GM18526 (cell line): ENCODE data around the gene FAM136A.

Source experiments
- POLR2A ChIP-seq: IDR thresholded peaks from 3 replicates; pipeline ENCODE4 v1.6.1; 2011; ENCODE audit not compliant: insufficient read length; ENCODE audit errors: extremely low read depth

The FAM136A gene

DNA sequence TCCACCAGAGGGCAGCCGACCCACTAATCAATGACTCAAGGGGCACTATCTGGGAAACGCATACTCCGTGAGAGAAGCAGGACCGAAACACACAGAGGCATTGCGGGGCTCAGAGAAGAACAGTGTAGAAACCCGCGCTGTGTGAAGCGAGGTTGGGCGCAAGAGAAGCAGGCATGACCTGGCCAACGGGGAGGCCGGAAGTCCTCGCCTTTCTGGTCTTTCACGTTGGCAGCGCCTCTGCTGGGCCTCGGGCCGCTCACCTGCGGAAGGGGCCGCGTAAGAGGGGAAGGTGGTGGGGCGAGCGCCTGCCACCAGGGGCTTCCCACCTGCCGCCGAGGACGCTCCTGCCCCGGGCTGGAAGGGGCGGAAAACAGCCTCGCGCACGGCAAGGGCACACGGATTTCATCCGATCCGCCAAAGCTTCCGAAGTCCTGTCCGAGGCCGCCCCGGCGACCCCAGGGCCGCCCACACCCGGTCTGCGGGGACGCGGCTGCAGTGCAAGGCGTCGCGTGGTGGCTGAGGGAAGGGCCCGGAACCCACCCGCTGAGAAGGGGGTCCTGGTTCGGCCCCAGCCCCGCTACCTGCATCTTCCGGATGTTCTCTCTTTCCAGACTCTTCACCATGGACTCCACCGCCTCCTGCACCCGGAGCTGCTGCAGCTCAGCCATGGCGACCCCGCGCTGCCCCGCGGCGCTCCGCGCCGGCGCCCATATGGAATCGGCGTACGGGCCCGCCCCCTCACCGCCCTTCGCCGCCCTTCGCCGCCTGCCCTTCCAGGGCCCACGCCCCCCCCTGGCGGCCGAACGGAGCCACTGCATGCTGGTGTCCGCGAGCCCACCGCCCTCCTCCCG is at the start of gene FAM136A:
Gene FAM136A, minus strand, starts transcription at position 724 of the 851 bp plus-strand sequence. Its CDS starts 56 bp downstream, at position 668.
- TF ChIP-seq POLR2A = peak; percentile 90

DNA sequence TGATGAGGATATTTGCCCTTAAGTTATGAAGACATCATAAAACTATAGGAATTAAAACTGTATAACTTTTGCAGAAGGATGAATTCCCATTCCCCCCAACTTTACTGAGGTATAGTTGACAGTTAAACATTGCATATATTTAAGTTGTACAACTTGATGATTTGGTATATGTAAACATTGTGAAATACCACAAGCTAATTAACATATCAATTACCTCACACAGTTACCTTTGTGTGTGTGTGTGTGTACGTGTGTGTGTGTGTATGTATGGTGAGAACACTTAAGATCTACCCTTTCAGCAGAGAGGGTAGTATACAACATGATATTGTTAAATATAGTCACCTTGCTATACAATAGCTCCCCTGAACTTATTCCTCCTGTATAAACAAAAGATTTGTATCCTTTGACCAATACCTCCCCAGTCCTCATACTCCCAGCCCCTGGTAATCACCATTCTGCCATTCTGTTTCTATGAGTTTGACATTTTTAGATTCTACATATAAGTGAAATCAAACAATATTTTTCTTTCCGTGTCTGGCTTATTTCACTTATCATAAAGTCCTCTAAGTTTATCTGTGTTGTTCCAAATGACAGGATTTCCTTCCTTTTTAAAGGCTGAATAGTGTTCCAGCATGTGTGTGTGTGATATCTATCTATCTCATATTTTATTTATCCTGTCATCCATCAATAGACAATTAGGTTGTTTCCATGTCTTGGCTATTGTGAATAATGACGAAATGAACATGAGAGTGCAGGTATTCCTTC is 48.2 kb upstream of the FAM136A start:
- no peak for TF ChIP-seq POLR2A

DNA sequence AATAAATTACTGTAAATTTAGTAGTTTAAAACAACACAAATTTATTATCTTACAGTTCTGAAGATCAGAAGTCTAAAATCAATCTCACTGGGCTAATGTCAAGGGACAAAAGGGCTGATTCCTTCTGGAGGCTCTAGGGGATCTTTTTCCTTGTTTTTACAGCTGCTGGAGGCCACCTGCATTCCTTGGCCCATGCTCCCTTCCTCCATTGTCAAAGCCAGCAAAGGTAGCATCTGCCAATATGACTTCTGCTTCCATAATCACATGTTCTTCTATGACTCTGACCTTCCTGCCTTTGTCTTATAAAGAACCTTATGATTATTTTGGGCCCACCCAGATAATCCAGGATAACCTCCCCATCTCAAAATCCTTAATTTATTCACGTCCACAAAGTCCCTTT is 46.0 kb upstream of the FAM136A start:
- no peak for TF ChIP-seq POLR2A

DNA sequence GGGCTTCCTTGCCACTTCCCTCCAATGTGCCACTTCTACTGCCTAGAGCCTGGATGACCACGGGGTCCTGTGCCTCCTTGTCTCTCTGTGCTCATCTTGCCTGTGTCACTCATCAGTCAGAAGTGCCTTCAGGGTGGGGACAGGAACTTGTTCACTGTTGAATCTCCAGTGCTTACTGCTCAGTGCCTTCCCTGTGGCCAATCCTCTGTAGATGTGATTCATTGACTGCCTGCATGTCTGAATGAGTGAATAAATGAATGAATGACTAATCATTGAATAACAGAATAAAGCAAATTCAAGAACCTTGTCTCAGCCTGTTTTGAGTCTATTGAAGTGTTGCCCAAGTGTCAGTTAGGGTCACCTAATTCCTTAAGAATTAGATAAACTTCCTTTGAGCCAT is 42.3 kb upstream of the FAM136A start:
- no peak for TF ChIP-seq POLR2A

DNA sequence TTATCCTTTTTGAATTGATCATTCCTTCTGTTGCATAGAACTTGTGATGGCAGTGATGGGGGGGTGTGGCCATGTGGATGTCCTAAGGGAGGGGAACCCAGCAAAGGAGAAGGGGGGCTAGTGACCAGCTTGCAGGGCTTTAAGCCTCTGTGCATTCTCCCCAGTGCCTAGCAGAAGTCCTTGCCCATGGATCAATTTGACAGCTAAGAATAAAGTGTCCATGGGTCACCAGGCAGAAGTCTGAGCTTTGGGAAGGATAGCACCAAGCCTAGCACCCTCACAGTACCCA is 39.6 kb upstream of the FAM136A start:
- TF ChIP-seq POLR2A = no peak

DNA sequence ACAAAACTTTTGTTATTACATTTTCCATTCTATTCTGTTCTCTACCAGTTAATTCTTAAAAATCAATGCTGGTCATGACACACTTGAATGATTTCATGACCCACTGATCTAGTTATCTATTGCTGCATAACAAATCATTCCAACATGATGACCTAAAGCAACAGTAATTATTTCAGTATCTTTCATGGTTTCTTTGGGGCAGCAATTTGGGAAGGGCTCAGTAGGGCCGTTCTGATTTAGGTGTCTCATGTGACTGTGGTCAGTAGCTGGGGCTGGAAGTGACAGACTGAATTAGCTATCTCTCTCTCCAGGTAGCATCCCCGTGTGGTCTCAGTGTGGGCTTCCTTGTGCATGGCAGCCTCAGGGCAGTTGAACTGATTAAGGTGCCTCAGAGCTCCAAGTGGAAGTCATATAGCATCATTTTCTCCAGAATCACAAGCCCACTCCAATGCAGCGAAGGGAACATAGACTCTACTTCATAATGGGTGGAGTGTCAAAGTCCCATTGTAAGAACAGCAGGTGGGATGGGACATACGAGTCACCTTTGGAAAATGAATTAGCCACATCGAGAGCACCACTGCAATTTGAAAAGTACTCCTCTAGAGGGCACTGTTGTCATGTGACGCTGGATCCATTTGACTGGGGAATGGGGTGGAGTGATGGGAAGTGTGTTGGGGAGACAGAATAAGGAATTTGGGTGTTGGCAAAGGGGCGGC is 39.1 kb upstream of the FAM136A start:
- no peak for TF ChIP-seq POLR2A

DNA sequence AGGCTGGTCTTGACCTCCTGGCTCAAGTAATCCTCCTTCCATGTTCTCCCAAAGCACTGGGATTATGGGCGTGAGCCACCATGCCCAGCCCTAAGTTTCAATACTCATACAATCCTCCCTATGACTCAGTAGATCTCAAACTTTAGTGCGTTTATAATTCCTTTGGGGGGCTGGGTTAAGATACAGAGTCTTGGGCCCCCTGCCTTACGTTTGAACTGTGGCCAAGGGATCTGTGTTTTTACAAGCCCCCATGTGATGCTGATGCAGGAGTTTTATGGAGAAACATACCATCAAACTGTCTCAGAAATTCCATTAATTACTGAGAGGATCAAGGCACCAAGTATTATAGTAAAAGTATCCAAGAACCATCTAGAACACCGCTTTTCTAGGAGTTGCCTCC is 38.2 kb upstream of the FAM136A start:
- TF ChIP-seq POLR2A = no peak

DNA sequence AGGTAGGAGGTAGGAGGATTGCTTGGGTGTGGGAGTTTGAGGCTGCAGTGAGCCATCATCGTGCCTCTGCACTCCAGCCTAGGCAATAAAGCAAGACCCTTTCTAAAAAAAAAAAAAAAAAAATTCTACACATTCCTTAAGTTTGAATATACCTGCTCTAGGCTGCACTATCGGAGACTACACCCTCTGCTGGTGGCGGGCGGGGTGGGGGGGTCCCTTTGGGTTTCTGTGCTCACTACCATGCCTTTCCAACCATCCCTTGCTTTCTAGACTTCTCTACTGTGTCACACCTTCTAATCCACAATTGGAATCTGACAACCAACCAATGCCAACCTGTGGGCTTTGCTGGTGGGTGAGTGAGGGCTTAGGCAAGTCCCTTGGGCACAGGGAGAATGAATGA is 34.7 kb upstream of the FAM136A start:
- TF ChIP-seq POLR2A = no peak

DNA sequence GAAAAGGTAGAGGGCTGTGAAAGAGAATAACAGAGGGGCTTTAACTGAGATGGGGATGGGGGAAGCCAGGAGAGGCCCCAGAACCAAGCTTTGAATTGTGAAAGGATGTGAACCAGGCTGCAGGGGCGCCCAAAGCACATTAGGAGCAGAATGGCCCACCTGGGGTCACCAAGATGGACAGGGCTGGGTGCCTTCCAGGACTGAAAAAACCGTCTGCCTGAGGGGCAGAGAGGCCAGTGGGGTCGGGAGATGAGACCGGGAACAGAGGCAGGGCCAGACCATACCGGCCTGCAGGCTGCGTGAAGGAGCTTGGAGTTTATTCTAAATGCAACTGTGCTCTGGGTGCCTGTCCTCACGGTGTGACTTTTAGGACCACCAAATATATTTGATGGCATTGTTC is 29.1 kb upstream of the FAM136A start:
- TF ChIP-seq POLR2A = no peak

DNA sequence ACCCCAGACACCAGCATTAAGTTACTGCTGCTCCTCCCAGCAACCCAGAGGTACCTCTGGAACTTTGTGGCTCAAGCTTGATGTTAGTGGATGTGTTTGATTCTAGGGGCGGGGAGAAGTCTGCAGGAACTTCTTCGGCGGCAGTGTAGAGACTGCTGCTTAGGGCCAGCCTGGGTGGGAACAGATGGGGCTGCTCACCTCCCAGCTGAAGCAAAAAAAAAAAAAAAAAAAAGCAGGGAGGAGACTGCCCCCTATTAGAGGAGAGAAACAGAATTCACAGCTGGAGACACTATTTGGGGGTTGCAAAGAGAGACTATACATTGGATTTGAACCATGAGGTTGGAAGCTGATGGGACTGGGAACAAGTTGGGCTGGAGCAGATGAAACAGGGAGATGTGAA is 28.6 kb upstream of the FAM136A start:
- no peak for TF ChIP-seq POLR2A

DNA sequence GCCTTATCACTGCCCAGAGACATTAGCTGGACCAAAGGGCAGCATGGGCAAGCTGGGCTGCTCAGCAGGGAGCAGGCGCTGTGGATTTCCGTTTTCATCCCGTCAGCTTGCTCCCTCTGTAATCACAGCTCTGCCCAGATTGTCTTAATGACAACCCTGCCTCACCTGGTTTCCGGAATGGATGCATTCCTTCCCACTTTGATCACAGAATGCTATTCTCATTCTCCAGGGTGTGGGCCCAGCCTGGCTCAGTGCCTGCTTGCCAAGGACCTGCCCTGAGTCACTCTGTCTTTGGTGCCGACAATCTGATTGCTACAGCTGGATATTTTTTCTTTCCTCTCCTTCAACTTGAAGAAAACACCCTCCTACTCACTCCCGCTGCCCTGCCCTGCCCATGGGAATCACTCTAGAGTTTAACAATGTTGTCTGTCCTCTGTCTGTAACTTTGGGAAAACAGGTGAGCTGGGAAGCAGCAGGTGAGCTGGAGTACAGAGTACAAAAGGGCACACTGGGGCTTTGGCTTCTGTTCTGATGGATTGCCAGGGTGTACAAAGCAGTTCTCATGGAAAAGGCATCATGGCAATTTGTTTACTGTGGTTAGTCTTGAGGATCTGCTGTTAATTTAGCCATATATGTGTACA is 27.2 kb upstream of the FAM136A start:
- no peak for TF ChIP-seq POLR2A

DNA sequence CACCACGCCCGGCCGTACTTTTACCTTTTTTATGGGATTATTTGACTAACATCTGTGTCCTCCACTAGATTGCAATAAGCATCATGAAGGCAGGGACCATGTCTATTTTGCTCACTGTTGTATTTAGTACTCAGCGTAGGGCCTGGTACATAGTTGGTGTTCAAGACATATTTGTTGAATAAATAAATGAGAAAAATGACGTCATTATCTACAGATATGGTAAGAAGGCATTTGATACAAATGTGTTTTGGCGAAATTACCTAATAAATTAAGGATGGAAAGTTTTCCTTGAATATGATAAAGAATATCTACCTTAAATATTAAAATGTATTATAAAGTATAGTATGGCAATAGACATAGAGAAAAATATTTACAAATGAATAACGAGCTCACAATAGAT is 24.0 kb upstream of the FAM136A start:
- TF ChIP-seq POLR2A = no peak

DNA sequence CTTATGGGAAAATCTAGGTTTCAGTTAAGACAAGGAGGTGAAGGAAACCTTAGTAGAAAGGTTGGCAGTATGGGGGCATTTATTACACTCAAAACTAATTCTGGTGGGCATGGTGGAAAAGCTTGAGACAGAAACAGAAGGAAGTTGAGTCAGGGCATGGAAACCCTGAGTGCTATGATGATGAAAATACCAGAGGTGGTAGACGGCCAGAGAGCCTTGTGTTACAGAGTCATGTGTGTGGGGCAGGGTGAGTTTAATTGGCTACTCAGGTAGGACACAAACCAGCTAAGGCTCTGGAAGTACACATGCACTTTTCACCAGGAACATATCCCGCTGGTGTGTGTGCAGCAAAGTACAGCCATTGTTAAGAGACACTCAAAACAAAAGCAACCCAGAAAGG is 20.7 kb upstream of the FAM136A start:
- TF ChIP-seq POLR2A = no peak

DNA sequence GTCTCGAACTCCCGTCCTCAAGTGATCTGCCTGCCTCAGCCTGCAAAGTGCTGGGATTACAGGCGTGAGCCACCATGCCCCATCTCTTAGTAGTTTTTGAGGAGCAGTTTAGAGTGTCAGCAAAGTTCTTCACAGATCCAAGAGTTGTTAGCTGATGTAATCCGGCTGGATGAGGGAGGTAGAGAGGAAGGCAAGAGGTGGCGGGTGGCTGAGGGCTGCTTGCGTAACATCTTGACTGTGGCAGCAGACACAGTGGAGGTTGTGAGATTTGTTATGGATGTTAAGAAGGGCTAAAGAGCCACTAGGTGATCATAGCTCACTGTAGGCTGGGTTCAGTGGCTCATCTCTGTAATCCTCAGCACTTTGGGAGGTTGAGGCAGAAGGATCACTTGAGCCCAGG is 19.5 kb upstream of the FAM136A start:
- TF ChIP-seq POLR2A = no peak

DNA sequence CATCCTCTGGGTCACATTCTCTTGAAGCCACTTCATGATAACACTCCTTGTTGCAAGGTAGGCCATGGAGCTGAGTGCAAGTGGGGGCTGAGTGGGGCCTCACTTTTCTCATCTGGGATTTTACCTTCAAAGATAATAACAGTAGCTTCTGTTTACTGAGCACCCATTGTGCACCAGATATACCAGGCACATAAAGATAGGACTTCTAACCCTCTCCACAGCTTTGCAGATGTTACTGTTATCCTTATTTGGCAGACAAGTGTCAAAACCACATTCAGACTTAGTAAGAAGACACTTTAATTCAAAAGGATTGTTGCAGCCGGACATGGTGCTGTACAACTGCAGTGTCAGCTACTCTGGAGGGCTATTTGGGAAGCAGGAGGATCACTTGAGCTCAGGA is 12.8 kb upstream of the FAM136A start:
- no peak for TF ChIP-seq POLR2A
